ENCODE results near the gene PCDHGA8.

- no peak for TF ChIP-seq CTCF (IDR thresholded peaks at IDR 0.05)
- no peak for TF ChIP-seq RCOR1 (IDR thresholded peaks at IDR 0.05; ENCODE audit: low read depth, low read length)
- TF ChIP-seq MAX (IDR thresholded peaks at IDR 0.05): no peak
- TF ChIP-seq EP300 (IDR thresholded peaks at IDR 0.05): no peak
Measured at GRCh38 chr5:141343242-141343952, 49.0 kb upstream of the PCDHGA8 start, which contains the start of gene PCDHGA3.
